ENCODE data around the gene ACADM.
A peak's percentile ranks its signal among the peaks of the same experiment; 100 is the strongest.
"Not testable (repeated sequence)": the region's sequence is repeated elsewhere in the genome, so short reads cannot be mapped to it uniquely, and the experiment has no call there.

Gene ACADM

DNA sequence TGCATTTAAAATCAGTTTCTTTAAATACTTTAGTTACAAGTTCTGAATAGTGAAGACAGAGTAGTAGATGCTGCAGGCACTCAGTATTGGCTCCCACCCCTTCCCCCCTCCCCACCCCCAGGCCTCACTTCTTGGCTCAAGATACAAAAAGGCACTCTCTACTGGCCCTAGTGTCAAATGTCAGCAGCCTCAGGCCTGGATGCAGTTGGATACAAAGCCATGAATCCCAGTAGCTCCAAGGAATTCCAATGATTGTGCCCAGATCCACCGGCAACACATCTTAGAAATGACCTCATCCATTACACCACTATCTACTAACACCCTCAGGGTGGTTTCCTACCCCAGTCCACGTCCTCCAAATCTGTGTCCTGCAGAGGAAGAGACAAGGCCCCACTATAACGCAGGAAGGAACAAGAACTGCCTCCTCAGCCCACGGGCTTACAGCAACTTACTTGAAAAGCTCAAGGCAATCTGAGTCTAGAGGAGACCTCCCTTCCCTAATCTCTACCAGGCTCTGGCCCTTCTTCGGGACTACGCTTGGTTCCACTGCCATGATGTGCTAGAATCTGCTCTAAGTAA is 17.6 kb downstream of the ACADM start:
- no peak for DNase-seq

GRCh38 chr1:75745276-75745675 is 20.8 kb downstream of the ACADM start:
- DNase-seq, result no peak

- not testable (repeated sequence) for DNase-seq
Measured at GRCh38 chr1:75757210-75757609, 32.7 kb downstream of the ACADM start.

DNA sequence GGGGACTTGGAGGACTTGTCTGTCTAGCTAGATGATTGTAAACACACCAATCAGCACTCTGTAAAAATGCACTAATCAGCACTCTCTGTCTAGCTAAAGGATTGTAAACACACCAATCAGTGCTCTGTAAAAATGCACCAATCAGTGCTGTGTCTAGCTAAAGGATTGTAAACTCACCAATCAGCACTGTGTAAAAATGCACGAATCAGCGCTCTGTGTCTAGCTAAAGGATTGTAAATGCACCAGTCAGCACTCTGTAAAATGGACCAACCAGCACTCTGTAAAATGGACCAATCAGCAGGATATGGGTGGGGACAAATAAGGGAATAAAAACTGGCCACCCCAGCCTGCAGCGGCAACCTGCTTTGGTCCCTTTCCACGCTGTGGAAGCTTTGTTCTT is 34.0 kb downstream of the ACADM start:
- DNase-seq, result not testable (repeated sequence)

DNA sequence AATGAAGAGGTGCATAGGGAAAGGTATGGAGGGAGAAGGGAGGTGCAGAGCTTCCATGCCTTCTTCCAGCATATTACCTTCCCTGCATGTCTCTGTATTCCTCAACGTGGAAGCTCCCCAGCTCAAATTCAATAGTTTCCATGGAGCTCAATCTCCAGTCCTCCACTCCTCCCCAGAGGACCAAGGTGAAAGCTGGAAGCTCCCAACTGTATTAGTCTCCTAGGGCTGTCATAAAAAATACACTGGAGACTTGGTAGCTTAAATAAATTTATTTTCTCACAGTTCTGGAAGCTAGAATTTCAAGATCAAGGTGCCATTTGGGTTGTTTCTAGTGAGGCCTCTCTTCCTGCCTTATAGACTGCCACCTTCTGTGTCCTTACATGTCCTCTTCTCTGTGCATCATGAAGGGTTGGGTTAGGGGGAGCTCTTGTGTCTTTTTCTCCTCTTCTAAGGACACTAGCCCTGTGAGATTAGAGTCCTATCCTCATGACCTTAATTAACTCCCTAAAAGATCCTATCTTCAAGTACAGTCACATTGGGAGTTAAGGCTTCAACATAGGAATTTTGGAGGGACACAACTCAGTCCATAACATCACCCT is 39.6 kb downstream of the ACADM start:
- DNase-seq, result no peak

DNA sequence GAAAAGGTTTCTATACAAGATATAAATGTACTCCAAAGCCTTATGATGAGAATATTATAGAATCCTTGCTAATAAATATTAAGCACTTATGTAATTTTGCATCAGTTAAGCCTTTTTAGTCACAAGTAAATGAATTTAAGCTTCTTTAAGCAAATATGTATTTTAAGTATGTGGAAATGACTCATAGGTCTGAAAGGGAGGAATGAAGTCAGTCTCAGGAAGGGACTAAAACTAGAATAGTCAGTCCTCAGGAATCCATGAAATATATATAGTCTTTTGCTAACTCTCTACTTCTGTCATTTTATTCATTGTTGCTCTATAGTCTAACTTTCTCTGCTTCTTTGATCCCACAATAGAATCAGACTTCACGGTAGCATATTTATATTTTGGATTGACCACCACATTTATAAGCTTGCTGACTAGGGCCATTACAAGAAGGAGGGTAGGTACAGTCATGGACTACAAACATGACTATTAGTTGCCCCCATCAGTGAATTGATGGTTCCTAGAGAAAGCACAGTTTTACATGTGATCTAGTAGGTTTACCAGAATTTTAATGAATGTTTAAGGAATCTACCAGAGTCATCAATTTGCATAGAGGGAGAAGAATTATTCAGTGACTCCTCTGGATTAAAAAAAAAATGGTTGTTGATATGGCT is 41.3 kb downstream of the ACADM start:
- no peak for DNase-seq

GRCh38 chr1:75768016-75768415 is 43.5 kb downstream of the ACADM start:
- DNase-seq, result no peak

DNA sequence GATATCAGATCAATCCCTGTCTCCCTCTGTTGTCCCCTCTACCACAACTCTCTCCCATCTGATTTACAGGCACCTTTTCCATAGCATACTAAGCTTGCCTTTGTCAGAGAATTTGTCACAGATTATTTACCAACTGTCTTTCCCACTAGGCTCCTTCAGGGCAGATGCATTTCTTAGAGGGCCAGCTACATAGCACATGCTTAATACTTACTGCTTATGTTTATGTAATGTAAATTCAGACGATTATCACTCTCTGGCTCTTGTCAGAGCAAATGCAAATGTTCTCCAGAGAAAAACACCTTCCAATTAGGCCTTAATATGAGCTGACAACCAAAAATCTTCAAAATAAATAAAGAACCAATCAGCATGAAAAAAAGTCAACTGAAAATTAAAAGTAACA is 46.3 kb downstream of the ACADM start:
- DNase-seq, result no peak

- DNase-seq, result no peak
Measured at GRCh38 chr1:75771978-75772377, 47.5 kb downstream of the ACADM start.

DNA sequence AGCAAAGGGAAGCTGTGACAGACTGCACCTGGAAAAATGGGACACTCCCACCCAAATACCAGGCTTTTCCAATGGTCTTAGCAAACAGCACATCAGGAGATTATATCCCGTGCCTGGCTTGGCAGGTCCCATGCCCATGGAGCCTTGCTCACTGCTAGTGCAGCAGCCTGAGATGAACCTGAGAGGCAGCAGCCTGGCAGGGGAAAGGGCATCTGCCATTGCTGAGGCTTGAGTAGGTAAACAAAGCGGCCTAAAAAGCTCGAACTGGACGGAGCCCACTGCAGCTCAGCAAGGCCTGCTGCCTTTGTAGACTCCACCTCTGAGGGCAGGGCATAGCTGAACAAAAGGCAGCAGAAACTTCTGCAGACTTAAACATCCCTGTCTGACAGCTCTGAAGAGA is 53.3 kb downstream of the ACADM start:
- not testable (repeated sequence) for DNase-seq

DNA sequence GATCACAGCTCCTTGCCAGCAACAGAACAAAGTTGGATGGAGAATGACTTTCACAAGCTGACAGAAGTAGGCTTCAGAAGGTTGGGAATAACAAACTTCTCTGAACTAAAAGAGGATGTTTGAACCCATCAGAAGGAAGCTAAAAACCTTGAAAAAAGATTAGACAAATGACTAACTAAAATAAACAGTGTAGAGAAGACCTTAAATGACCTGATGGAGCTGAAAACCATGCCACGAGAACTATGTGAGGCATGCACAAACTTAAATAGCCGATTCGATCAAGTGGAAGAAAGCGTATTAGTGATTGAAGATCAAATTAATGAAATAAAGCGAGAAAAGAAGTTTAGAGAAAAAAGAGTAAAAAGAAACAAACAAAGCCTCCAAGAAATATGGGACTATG is 54.2 kb downstream of the ACADM start:
- not testable (repeated sequence) for DNase-seq

- DNase-seq, result not testable (repeated sequence)
Measured at GRCh38 chr1:75780183-75780582, 55.7 kb downstream of the ACADM start.

- DNase-seq, result not testable (repeated sequence)
Measured at GRCh38 chr1:75783920-75784319, 59.4 kb downstream of the ACADM start.

- no peak for DNase-seq
Measured at GRCh38 chr1:75785320-75785982, 60.9 kb downstream of the ACADM start.

GRCh38 chr1:75785983-75786853 is 61.7 kb downstream of the ACADM start, which contains the start of gene RABGGTB:
Gene RABGGTB (plus strand): TSS chr1:75786256. CDS start chr1:75786272, 16 bp downstream.
- DNase-seq, result peak; percentile 92 to 97 (median 96)

- DNase-seq, result no peak
Measured at GRCh38 chr1:75786901-75787493, 62.5 kb downstream of the ACADM start.

DNA sequence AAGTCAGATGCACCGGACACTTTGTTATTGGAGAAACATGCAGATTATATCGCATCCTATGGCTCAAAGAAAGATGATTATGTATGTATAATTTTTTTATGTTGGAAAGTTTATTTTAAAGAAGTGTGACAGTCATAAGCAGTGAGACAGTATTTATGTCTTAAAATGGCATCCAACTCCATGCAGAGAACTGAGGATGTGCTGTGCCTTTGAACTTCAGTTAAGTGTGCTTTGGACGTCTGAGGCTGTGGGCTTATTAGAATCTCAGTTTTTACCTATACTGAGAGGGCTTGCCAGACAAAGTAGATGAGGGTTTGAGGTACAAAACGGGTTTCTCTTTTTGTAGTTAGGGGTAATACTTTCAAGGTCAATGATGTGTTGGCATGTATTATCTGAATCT is 63.0 kb downstream of the ACADM start:
- no peak for DNase-seq

DNA sequence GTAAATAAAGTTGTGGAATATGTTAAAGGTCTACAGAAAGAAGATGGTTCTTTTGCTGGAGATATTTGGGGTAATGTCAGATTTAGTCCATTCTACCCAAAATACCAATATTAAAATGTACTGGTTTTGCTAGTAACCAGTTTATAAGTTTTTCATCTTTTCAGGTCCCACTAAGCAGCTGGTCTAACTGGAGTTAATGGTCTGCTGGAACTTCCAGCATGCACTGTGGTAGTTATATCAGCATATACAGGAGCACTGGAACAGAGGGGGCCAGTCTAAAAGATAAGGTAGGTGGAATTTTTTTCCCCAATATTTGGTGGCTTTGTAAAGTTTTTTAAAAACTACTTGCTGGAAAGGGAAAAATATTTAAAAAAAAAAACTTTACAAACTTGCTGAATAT is 65.5 kb downstream of the ACADM start:
- no peak for DNase-seq

DNA sequence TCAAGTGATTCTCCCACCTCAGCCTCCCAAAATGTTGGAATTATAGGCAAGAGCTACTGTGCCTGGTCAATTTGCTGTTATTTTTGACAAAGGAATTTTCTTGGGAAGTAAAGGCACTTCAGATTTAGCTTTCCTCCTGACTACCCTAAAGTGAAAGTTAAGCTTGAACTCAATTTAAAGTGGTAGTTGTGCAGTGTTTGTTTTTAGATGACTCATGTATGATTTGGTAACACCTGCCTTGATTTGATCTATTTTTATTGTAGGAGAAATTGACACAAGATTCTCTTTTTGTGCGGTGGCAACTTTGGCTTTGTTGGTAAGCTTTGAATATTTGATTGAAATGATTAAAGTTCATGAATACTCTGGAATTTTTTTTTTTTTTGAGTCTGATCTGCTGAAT is 66.5 kb downstream of the ACADM start:
- DNase-seq, result peak in 1 of 3 experiments; percentile 17

- no peak for DNase-seq
Measured at GRCh38 chr1:75792091-75792490, 67.6 kb downstream of the ACADM start.

DNA sequence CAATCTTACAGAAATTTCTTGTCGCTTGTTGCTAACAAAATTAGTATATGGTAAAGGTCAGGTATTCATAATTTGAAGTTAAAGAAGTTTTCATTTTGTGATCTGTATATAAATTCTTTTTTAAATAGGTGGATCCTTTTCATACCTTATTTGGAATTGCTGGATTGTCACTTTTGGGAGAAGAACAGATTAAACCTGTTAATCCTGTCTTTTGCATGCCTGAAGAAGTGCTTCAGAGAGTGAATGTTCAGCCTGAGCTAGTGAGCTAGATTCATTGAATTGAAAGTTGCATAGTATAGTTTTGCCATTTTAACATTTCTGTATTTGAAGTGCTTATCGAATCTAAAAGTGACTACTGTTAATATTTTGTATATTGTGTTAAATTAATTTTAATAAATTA is 69.9 kb downstream of the ACADM start:
- no peak for DNase-seq

DNA sequence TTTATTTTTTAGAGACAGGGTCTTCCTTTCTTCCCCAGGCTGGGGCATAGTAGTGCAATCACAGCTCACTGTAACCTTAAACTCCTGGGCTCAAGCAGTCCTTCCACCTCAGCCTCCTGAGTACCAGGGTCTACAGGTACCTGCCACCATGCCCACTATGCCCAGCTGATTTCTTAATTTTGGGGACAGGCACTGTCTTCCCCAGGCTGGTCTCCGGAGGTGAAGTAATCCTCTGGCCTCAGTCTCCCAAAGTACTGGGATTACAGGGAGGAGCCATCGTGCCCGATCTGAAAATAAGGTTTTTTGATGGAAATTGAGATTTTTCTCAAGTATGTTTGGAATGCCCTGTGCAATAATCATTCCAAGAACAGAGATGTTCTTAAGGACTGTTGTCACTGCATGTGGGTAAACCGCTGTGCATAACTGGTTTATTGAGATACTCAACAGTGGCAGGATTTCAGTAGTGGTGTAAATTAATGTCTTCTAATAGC is 71.2 kb downstream of the ACADM start:
- no peak for DNase-seq

All from NCI-H1417 (cell line).